ENCODE results near the gene GRK2. TPM values are rescaled to one million over a fixed set of nuclear protein-coding genes. Genes with fewer than 3 reads are reported as not detected.
"Not testable (repeated sequence)": the region's sequence is repeated elsewhere in the genome, so short reads cannot be mapped to it uniquely, and the experiment has no call there.

Gene GRK2
- total and polyA plus RNA-seq, 11 donors, result 40.1 to 107 (median 50.1) TPM

- Histone ChIP-seq H3K9me3 (no peaks in the 10 kb centered on the region), H3K4me1 (peaks cover 0 to 22% (median 12%) of the 10 kb centered on the region in 12 donors), H3K27me3 (no peaks in the 10 kb centered on the region), H3K4me3 (peak overlapping the region; percentile 69 to 97 (median 84)), H3K27ac (peak overlapping the region in 11 of 12 donors; percentile 68 to 98 (median 95)), H3K36me3 (peaks cover 0 to 5% (median 0%) of the 10 kb centered on the region in 9 donors)
- DNase-seq, result no peak
- TF ChIP-seq CTCF (IDR thresholded peaks at IDR 0.05) (no peak), POLR2A (IDR thresholded peaks at IDR 0.05) (no peak)
- peak; percentile 5 to 43 (median 14) for ATAC-seq
- WGBS, 4 donors, result 1 to 2% (median 1%) methylated on average over 6 to 53 of the region's 53 CpGs
- intact Hi-C loops (cut with DNase I), result loop anchor here (1.0 to 10.0 kb wide), 10 partner anchors 29 to 237 kb away; partner anchors contain the start of genes GRK2 (in 6 of the 10) and ANKRD13D (in 1 of the 10)
Measured at GRCh38 chr11:67317888-67318555, 51.7 kb downstream of the GRK2 start.

- WGBS, 4 donors, result 92 to 94% (median 94%) methylated on average over 12 of the region's 12 CpGs
- Histone ChIP-seq H3K4me3 (peak overlapping the region in 6 of 12 donors; percentile 69 to 93 (median 88)), H3K4me1 (peaks cover 0 to 22% (median 12%) of the 10 kb centered on the region in 12 donors)
- not testable (repeated sequence) for ATAC-seq, DNase-seq, H3K27me3 ChIP-seq, H3K27ac ChIP-seq, H3K9me3 ChIP-seq, H3K36me3 ChIP-seq
- intact Hi-C loops (cut with DNase I), result loop anchor here in 5 of 10 donors (2.0 to 10.0 kb wide), 3 partner anchors 234 to 238 kb away; no protein-coding TSS in a partner anchor
Measured at GRCh38 chr11:67318876-67319275, 52.6 kb downstream of the GRK2 start.

GRCh38 chr11:67320011-67320410 is 53.7 kb downstream of the GRK2 start:
- H3K4me3 ChIP-seq, result no peak overlapping the region
- ATAC-seq (no peak), DNase-seq (no peak)
- TF ChIP-seq POLR2A (IDR thresholded peaks at IDR 0.05) (no peak), CTCF (IDR thresholded peaks at IDR 0.05) (no peak)
- WGBS, 4 donors, result 84 to 90% (median 87%) methylated on average over 3 of the region's 3 CpGs
- intact Hi-C loops (cut with DNase I), result no loop called here
- peaks cover 0 to 22% (median 12%) of the 10 kb centered on the region in 12 donors for H3K4me1 ChIP-seq
- H3K27ac ChIP-seq, result no peak overlapping the region
- H3K9me3 ChIP-seq, result no peaks in the 10 kb centered on the region
- peaks cover 0 to 5% (median 0%) of the 10 kb centered on the region in 9 donors for H3K36me3 ChIP-seq
- H3K27me3 ChIP-seq, result no peaks in the 10 kb centered on the region

GRCh38 chr11:67320691-67321090 is 54.4 kb downstream of the GRK2 start:
- Histone ChIP-seq H3K4me1 (peaks cover 0 to 22% (median 12%) of the 10 kb centered on the region in 12 donors), H3K4me3 (no peak overlapping the region), H3K27me3 (no peaks in the 10 kb centered on the region), H3K27ac (no peak overlapping the region), H3K9me3 (no peaks in the 10 kb centered on the region), H3K36me3 (peaks cover 0 to 5% (median 0%) of the 10 kb centered on the region in 9 donors)
- intact Hi-C loops (cut with DNase I), result no loop called here
- 88 to 94% (median 89%) methylated on average over 2 of the region's 2 CpGs for WGBS, 4 donors
- no peak for DNase-seq
- no peak for ATAC-seq
- TF ChIP-seq POLR2A (IDR thresholded peaks at IDR 0.05), result no peak
- no peak for TF ChIP-seq CTCF (IDR thresholded peaks at IDR 0.05)

Data from heart left ventricle (tissue), 16 donors.